NT2/D1 (cell line): ENCODE data around the gene DNAJC16.
"Not testable (repeated sequence)": the region's sequence is repeated elsewhere in the genome, so short reads cannot be mapped to it uniquely, and the experiment has no call there.

ENCODE experiments used
- SUZ12 ChIP-seq: IDR thresholded peaks from 2 replicates; pipeline ENCODE4 v1.6.1; 2011; ENCODE audit not compliant: insufficient read length, insufficient read depth; ENCODE audit errors: extremely low read depth
- YY1 ChIP-seq: IDR thresholded peaks from 2 replicates; pipeline ENCODE4 v1.6.1; 2011; ENCODE audit not compliant: insufficient read length, insufficient read depth
- ZNF274 ChIP-seq: IDR thresholded peaks from 2 replicates; pipeline ENCODE4 v1.6.1; 2011; ENCODE audit warnings: mild to moderate bottlenecking, low read depth, low read length

DNA sequence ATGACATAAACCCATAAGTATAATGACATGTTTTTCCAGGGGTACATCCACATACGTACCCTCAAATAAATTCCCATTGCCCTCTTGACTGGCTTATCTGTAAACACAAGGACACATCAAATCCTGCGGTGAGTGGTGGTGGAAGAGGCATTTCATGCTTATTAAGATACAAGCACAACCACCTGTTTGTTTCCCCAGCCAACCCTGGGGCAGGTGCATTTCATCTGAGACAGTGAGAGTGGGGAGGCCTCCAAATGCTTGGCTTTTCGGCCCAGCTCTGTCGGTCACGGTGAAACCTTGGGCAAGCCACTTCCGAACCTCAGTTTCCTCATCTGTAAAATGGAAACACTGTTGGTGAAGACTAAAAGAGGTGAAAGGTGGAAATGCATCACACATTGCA, 42.2 kb upstream of the DNAJC16 start:
- not testable (repeated sequence) for TF ChIP-seq ZNF274, YY1, SUZ12
